Endothelial cell of umbilical vein (primary cell): Measurements from ENCODE around the gene RNF32. TPM values are rescaled to one million over a fixed set of nuclear protein-coding genes. Genes with fewer than 3 reads are reported as not detected.
A peak's percentile ranks its signal among the peaks of the same experiment; 100 is the strongest.

Experiments
- BruUV-seq: library from RNA; stranded (reverse); fragments of 400-500 nt; replicated peaks from 2 replicates; lab custom pipeline; 2021; lab: Mats Ljungman, UMichigan
- CTCF ChIA-PET: fragments of 300-600, 350-600 bp; sonication (Branson Sonifier 250); formaldehyde crosslinking; loops from one replicate; lab custom pipeline; 2021; ENCODE audit warnings: antibody characterized with exemption, inconsistent platforms; lab: Charles Lee
- POLR2A ChIA-PET: fragments of 300-600, 350-600 bp; sonication (Branson Sonifier 250); formaldehyde crosslinking; loops from one replicate; lab custom pipeline; 2021; ENCODE audit warnings: antibody characterized with exemption, inconsistent platforms; lab: Charles Lee
- DNase-seq: peaks from one replicate; pipeline ENCODE4 v3.0.0-alpha.2; 2011; ENCODE audit warnings: low read depth, low spot score
- FAIRE-seq: peaks from 2 replicates; lab custom pipeline; 2011; peaks lifted over from hg19 to GRCh38; lab: Jason Lieb, UNC
- H2AFZ ChIP-seq: 2 replicates; pipeline ENCODE4 v1.6.0; 2012; ENCODE audit warnings: low read depth, low read length, control low read depth, inconsistent platforms
- H3K27ac ChIP-seq: 2 replicates; pipeline ENCODE4 v1.5.1; 2011; ENCODE audit warnings: low read depth, mild to moderate bottlenecking, control low read depth, low read length, moderate library complexity; ENCODE audit not compliant: insufficient read depth
- H3K27me3 ChIP-seq, 2 experiments: 2 replicates each; pipeline versions ENCODE4 v1.6.0 to v1.6.1; 2011; ENCODE audit warnings: low read length in 2 of 2, mixed read lengths in 1 of 2; ENCODE audit not compliant: control insufficient read depth in 2 of 2, insufficient read depth in 2 of 2
- H3K36me3 ChIP-seq, 2 experiments: 2 replicates in 1 of 2; 3 replicates in 1 of 2; pipeline ENCODE4 v1.5.1; 2011; ENCODE audit warnings: low read length in 2 of 2, mild to moderate bottlenecking in 1 of 2, moderate library complexity in 1 of 2; ENCODE audit not compliant: control insufficient read depth in 2 of 2, insufficient read depth in 2 of 2; ENCODE audit errors: extremely low read depth in 1 of 2
- H3K4me1 ChIP-seq: 3 replicates; pipeline ENCODE4 v1.5.1; 2011; ENCODE audit warnings: mild to moderate bottlenecking, low read length; ENCODE audit not compliant: control insufficient read depth, insufficient read depth; ENCODE audit errors: extremely low read depth
- H3K4me2 ChIP-seq: 2 replicates; pipeline ENCODE4 v1.6.1; 2011; ENCODE audit warnings: low read length, control low read depth, mixed read lengths; ENCODE audit not compliant: insufficient read depth
- H3K4me3 ChIP-seq, 3 experiments: fragments of 200-600 bp in 1 of 3; sonication (generic), shearing (Covaris generic) in 1 of 3; replicated peaks in 1 of 3; 2 replicates each; pipeline ENCODE4 v1.5.1; 2011 to 2016; ENCODE audit warnings: control low read depth in 3 of 3, low read length in 3 of 3, mild to moderate bottlenecking in 2 of 3, inconsistent platforms in 1 of 3, low read depth in 1 of 3, moderate library complexity in 1 of 3; ENCODE audit not compliant: insufficient read depth in 1 of 3
- H3K79me2 ChIP-seq: 2 replicates; pipeline ENCODE4 v1.6.0; 2012; ENCODE audit warnings: low read length, inconsistent platforms; ENCODE audit not compliant: control insufficient read depth, insufficient read depth
- H3K9ac ChIP-seq: replicated peaks from 2 replicates; pipeline ENCODE3; 2011; ENCODE audit warnings: low read length, control low read depth; ENCODE audit not compliant: insufficient read depth; ENCODE audit errors: extremely low read depth
- H3K9me1 ChIP-seq: replicated peaks from 3 replicates; pipeline ENCODE4 v1.6.0; 2011; ENCODE audit warnings: mild to moderate bottlenecking, low read length; ENCODE audit not compliant: control insufficient read depth, insufficient read depth; ENCODE audit errors: extremely low read depth
- H3K9me3 ChIP-seq: replicated peaks from 2 replicates; pipeline ENCODE4 v1.5.1; 2012; ENCODE audit warnings: low read length, inconsistent platforms; ENCODE audit not compliant: control insufficient read depth, insufficient read depth
- H4K20me1 ChIP-seq: replicated peaks from 2 replicates; pipeline ENCODE3; 2011; ENCODE audit warnings: mild to moderate bottlenecking, low read length; ENCODE audit not compliant: control insufficient read depth, insufficient read depth; ENCODE audit errors: extremely low read depth
- CTCF ChIP-seq, 2 donors: IDR thresholded peaks; 1 replicate in 1 of 2; 2 replicates in 1 of 2; pipeline ENCODE4 v1.5.1; 2011; ENCODE audit warnings: low read length in 2 of 2, mild to moderate bottlenecking in 2 of 2, moderate library complexity in 2 of 2, control low read depth in 1 of 2, inconsistent platforms in 1 of 2, low read depth in 1 of 2; ENCODE audit not compliant: insufficient read depth in 1 of 2; ENCODE audit errors: extremely low read depth in 1 of 2
- EZH2 ChIP-seq: IDR thresholded peaks from 2 replicates; pipeline ENCODE4 v1.6.1; 2012; ENCODE audit warnings: borderline replicate concordance, low read depth, mild to moderate bottlenecking, moderate library complexity, low read length, inconsistent platforms; ENCODE audit not compliant: severe bottlenecking
- FOS ChIP-seq: IDR thresholded peaks from 2 replicates; pipeline ENCODE4 v1.6.1; 2011; ENCODE audit warnings: mild to moderate bottlenecking, low read length, moderate library complexity, borderline replicate concordance; ENCODE audit not compliant: insufficient read depth
- GATA2 ChIP-seq: IDR thresholded peaks from 2 replicates; pipeline ENCODE4 v1.7.0; 2011; ENCODE audit warnings: low read depth, mild to moderate bottlenecking, moderate library complexity, mixed read lengths, low read length; ENCODE audit not compliant: insufficient read length, insufficient read depth
- JUN ChIP-seq: IDR thresholded peaks from 2 replicates; pipeline ENCODE4 v1.6.1; 2011; ENCODE audit warnings: borderline replicate concordance, low read depth; ENCODE audit not compliant: insufficient read length, insufficient read depth
- MYC ChIP-seq: IDR thresholded peaks from one replicate; pipeline ENCODE4 v1.6.1; 2011; ENCODE audit warnings: mild to moderate bottlenecking, low read depth, low read length
- POLR2A ChIP-seq: IDR thresholded peaks from 2 replicates; pipeline ENCODE4 v1.6.1; 2012; ENCODE audit warnings: low read depth, mild to moderate bottlenecking, control low read depth, low read length
- POLR2AphosphoS5 ChIP-seq: IDR thresholded peaks from 2 replicates; pipeline ENCODE4 v1.6.1; 2012; ENCODE audit warnings: low read depth, mild to moderate bottlenecking, control low read depth, low read length, moderate library complexity; ENCODE audit not compliant: insufficient read depth
- dilution Hi-C: fragments of 300-500 bp; cut with MboI; formaldehyde crosslinking; loops from one replicate; pipeline ENCODE4 v1.15.0; 2019; ENCODE audit warnings: low sequenced_read_pairs; ENCODE audit not compliant: extremely low pct_ligation_motif_present
- intact Hi-C: fragments of 100-400 bp; cut with micrococcal nuclease; formaldehyde crosslinking; loops from one replicate; pipeline ENCODE4 v1.10.0; 2022
- polyA plus RNA-seq, 4 experiments: library from polyadenylated mRNA; depleted of rRNA in 3 of 4; stranded (reverse) in 3 of 4; unstranded in 1 of 4; fragments of >200 nt; gene quantifications; 2 replicates each; pipeline versions ENCODE4 v1.2.1 to v1.2.3, GENCODE V29; 2011 to 2012; ENCODE audit warnings: missing spikeins in 1 of 4
- total RNA-seq: library from RNA; stranded (reverse); gene quantifications from 2 replicates; pipeline ENCODE4 v1.2.3, GENCODE V29; 2021
- TF ChIP-seq, protein P1 (sequence below): IDR thresholded peaks from 2 replicates; pipeline ENCODE4 v1.6.1; 2011; ENCODE audit not compliant: insufficient read depth, insufficient read length

RNF32 gene
- total and polyA plus RNA-seq, 2 donors (not counting 3 experiments of a cell fraction or from before 2014, with no cell fraction given): 0.14 TPM; not detected in 1

DNA sequence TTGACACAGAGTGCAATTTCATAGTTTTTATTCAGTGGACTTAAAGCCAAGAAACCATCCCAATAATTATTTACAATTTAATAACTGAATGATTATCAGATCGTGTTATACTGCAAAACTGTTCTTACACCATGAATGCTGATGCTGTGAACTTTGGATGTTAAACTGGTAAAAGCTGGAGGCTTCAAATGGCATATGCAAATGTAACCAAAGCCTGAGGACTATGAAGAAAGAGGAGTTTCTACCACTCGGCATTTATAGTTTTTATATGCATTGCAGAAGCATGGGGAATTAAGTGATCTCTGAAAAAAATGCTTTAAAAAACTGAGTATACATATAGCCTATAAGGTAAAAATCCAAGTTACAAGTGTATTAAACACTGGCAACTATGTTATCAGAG lies 42.4 kb downstream of the RNF32 start:
- Histone ChIP-seq H3K9ac (no peak overlapping the region), H4K20me1 (no peaks in the 10 kb centered on the region), H3K79me2 (no peaks in the 10 kb centered on the region), H3K27ac (no peak overlapping the region), H3K4me2 (no peak overlapping the region), H3K36me3 (peaks cover 0 to 13% of the 10 kb centered on the region in 2 experiments), H3K9me1 (no peaks in the 10 kb centered on the region), H3K9me3 (no peaks in the 10 kb centered on the region), H3K4me1 (no peaks in the 10 kb centered on the region), H3K27me3 (no peaks in the 10 kb centered on the region), H2AFZ (no peak overlapping the region), H3K4me3 (no peak overlapping the region)
- CTCF ChIA-PET: no interaction called here
- no peak for FAIRE-seq
- no peak for DNase-seq
- TF ChIP-seq, protein P1, sequence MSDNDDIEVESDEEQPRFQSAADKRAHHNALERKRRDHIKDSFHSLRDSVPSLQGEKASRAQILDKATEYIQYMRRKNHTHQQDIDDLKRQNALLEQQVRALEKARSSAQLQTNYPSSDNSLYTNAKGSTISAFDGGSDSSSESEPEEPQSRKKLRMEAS: no peak
- TF ChIP-seq POLR2AphosphoS5: no peak
- no peak for TF ChIP-seq CTCF (IDR thresholded peaks at IDR 0.05; ENCODE audit: extremely low read depth in 1 of 2, insufficient read depth in 1 of 2, low read depth in 1 of 2, low read length in 2 of 2)
- TF ChIP-seq EZH2: no peak
- TF ChIP-seq GATA2: no peak
- TF ChIP-seq POLR2A: no peak
- TF ChIP-seq FOS: no peak
- no peak for TF ChIP-seq JUN
- TF ChIP-seq MYC: no peak
- intact Hi-C loops: no loop called here
- POLR2A ChIA-PET: no interaction called here
- TSS peak; percentile 7 for BruUV-seq
- dilution Hi-C loops: no loop called here
